NB4 (cell line): ENCODE data around the gene FAM222A.

Experiments used
- DNase-seq: peaks from one replicate; pipeline ENCODE4 v3.0.0; 2010; ENCODE audit warnings: low read depth
- H3K4me3 ChIP-seq: one replicate; pipeline ENCODE4 v1.5.1; 2011; ENCODE audit warnings: mild to moderate bottlenecking, low read depth, low read length, moderate library complexity
- MYC ChIP-seq: IDR thresholded peaks from 2 replicates; pipeline ENCODE4 v1.6.1; 2011; ENCODE audit warnings: low read depth, low read length
- POLR2A ChIP-seq: IDR thresholded peaks from 2 replicates; pipeline ENCODE4 v1.6.1; 2011; ENCODE audit warnings: mild to moderate bottlenecking; ENCODE audit not compliant: insufficient read length; ENCODE audit errors: extremely low read depth
- TF ChIP-seq, protein P1 (sequence below): IDR thresholded peaks from 2 replicates; pipeline ENCODE4 v1.6.1; 2011; ENCODE audit warnings: low read depth, low read length
- TF ChIP-seq, protein P2 (sequence below): IDR thresholded peaks from one replicate; pipeline ENCODE4 v1.5.1; 2012; ENCODE audit warnings: low read depth, low read length

FAM222A gene

DNA sequence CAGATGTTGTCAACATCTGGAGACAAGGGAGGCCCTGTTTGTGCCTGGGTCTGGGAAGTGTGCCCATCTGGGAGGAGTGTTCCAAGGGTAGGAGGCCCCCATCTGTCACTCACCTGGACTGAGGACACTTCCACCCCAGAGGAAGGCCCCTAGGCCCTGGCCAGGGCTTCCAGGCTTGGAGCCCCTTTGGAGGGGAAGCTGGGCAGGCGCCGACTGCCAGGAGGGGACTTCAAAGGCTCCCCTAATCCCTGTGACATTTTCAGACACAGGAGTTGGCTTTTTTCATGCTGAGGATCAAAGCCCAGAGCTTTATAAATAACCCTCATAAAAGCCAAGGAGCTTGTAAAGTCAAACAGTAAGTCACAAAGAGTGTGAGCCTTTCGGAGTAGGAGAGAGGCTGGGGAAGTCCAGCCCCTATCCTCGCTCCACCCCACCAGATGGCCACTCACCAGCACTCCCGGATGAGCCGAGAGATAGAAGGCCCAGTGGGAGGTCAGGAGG, 17.6 kb upstream of the FAM222A start:
- H3K4me3 ChIP-seq: no peak overlapping the region
- no peak for DNase-seq
- TF ChIP-seq, protein P1, sequence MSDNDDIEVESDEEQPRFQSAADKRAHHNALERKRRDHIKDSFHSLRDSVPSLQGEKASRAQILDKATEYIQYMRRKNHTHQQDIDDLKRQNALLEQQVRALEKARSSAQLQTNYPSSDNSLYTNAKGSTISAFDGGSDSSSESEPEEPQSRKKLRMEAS: no peak
- TF ChIP-seq MYC (no peak), POLR2A (no peak)
- TF ChIP-seq, protein P2, sequence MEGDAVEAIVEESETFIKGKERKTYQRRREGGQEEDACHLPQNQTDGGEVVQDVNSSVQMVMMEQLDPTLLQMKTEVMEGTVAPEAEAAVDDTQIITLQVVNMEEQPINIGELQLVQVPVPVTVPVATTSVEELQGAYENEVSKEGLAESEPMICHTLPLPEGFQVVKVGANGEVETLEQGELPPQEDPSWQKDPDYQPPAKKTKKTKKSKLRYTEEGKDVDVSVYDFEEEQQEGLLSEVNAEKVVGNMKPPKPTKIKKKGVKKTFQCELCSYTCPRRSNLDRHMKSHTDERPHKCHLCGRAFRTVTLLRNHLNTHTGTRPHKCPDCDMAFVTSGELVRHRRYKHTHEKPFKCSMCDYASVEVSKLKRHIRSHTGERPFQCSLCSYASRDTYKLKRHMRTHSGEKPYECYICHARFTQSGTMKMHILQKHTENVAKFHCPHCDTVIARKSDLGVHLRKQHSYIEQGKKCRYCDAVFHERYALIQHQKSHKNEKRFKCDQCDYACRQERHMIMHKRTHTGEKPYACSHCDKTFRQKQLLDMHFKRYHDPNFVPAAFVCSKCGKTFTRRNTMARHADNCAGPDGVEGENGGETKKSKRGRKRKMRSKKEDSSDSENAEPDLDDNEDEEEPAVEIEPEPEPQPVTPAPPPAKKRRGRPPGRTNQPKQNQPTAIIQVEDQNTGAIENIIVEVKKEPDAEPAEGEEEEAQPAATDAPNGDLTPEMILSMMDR: no peak

GRCh38 chr12:109696485-109697269, 16.9 kb upstream of the FAM222A start:
- TF ChIP-seq MYC (0 out of 2 replicates have a peak, but pooled peaks have one; percentile 18), POLR2A (no peak)
- TF ChIP-seq, protein P2: no peak
- TF ChIP-seq, protein P1: no peak
- no peak overlapping the region for H3K4me3 ChIP-seq
- DNase-seq: peak; percentile 85

DNA sequence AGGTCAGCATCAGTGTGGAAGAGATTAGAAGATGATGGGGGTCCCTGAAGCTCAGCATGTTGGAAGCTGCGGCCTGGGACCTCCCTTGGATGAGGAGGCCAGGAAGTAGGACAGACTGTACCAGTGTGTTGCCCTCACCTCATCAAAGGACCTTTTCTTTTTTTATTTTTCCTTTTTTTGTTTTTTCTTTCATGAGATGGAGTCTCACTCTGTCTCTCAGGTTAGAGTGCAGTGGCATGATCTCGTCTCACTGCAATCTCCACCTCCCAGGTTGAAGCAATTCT, 16.4 kb upstream of the FAM222A start:
- DNase-seq: no peak
- TF ChIP-seq, protein P2: no peak
- TF ChIP-seq, protein P1: no peak
- TF ChIP-seq MYC (no peak), POLR2A (no peak)
- no peak overlapping the region for H3K4me3 ChIP-seq

DNA sequence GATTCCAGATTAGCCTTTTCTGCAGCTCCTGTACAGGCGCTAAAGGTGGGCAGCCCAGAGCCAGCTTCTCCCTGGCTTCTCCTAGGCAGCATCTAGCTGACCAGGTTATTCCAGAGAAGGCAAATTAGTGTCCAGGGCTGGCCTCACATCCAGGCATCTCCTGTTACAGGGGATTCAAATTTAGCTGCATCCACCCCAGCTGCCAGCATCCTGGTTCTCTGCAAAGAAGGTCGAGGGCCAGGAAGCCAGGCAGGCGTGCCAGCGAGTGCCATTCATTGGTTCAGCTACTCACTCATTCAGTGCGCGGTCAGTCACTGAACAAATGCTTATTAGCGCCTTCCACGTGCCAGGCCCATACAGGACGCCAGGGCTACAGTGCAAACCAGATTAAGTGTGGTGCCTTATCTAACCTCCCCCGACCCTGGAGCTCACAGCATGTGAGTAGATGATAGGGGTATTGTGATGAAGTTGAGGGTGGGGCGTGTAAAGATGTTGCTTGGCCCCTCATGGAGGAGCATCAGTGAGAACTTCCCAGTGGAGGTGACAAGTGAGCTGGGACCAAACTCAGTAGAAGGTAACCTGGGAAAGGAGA, 15.7 kb upstream of the FAM222A start:
- no peak for DNase-seq
- TF ChIP-seq, protein P2: no peak
- no peak for TF ChIP-seq MYC
- TF ChIP-seq, protein P1: no peak
- TF ChIP-seq POLR2A: no peak
- no peak overlapping the region for H3K4me3 ChIP-seq

DNA sequence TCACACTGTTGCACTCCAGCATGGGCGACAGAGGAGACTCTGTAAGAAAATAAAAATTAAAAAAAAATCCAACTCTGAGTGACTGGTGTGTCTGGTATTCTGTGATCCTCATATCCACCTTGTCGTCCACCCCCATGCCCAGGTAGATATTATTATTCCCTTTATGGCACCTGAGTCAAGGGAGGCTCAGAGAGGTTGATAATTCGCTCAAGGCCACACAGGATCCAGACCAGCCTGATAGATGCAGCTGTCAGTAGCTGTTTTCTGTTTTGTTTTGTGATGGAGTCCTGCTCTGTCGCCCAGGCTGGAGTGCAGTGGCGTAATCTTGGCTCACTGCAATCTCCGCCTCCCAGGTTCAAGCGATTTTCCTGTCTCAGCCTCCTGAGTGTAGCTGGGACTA, 14.8 kb upstream of the FAM222A start:
- H3K4me3 ChIP-seq: no peak overlapping the region
- DNase-seq: no peak
- TF ChIP-seq POLR2A: no peak
- TF ChIP-seq, protein P2: no peak
- TF ChIP-seq, protein P1: no peak
- no peak for TF ChIP-seq MYC
